Natural killer cell (primary cell): ENCODE results near the gene NTM. TPM values are rescaled to one million over a fixed set of nuclear protein-coding genes. Genes with fewer than 3 reads are reported as not detected.
"Not testable (repeated sequence)": the region's sequence is repeated elsewhere in the genome, so short reads cannot be mapped to it uniquely, and the experiment has no call there.

Experiments
- ATAC-seq, 3 donors: fragments of 150-1000 bp in 2 of 3; fragments of 200-7000 bp in 1 of 3; cut with Tn5 transposase; 1 replicate in 1 of 3; 2 replicates in 2 of 3; pipeline ENCODE4 v1.10.0; 2021; ENCODE audit warnings: mild to moderate bottlenecking in 2 of 3, moderate library complexity in 2 of 3
- DNase-seq, 2 donors: peaks; one replicate each; pipeline versions ENCODE4 v3.0.0 to v3.0.0-alpha.2; 2013 to 2021; ENCODE audit warnings: mixed read lengths in 1 of 2
- H3K27ac ChIP-seq: one replicate; pipeline ENCODE4 v1.5.1; 2013; ENCODE audit warnings: mild to moderate bottlenecking, low read length
- H3K27me3 ChIP-seq: one replicate; pipeline ENCODE4 v1.6.1; 2013; ENCODE audit warnings: low read length; ENCODE audit not compliant: control insufficient read depth, insufficient read depth
- H3K36me3 ChIP-seq: one replicate; pipeline ENCODE4 v1.6.1; 2013; ENCODE audit warnings: low read length; ENCODE audit not compliant: control insufficient read depth, insufficient read depth
- H3K4me1 ChIP-seq: one replicate; pipeline ENCODE4 v1.6.1; 2013; ENCODE audit warnings: low read length; ENCODE audit not compliant: control insufficient read depth, insufficient read depth
- H3K4me3 ChIP-seq: one replicate; pipeline ENCODE4 v1.5.1; 2013; ENCODE audit warnings: low read length
- H3K9me3 ChIP-seq: one replicate; pipeline ENCODE4 v1.6.1; 2013; ENCODE audit warnings: low read length; ENCODE audit not compliant: control insufficient read depth, insufficient read depth
- H3K27ac Mint-ChIP-seq, 2 donors: one replicate each; pipeline ENCODE4 v1.8.0; 2022; ENCODE audit warnings: mild to moderate bottlenecking in 2 of 2, mixed read lengths in 2 of 2, moderate library complexity in 1 of 2
- H3K27me3 Mint-ChIP-seq, 2 donors: one replicate each; pipeline ENCODE4 v1.8.0; 2022; ENCODE audit warnings: low read depth in 2 of 2, mixed read lengths in 2 of 2
- H3K36me3 Mint-ChIP-seq: one replicate; pipeline ENCODE4 v1.8.0; 2022; ENCODE audit warnings: mixed read lengths
- H3K4me1 Mint-ChIP-seq, 2 donors: one replicate each; pipeline ENCODE4 v1.8.0; 2022; ENCODE audit warnings: mixed read lengths in 2 of 2
- H3K4me3 Mint-ChIP-seq: one replicate; pipeline ENCODE4 v1.8.0; 2022; ENCODE audit warnings: mild to moderate bottlenecking, moderate library complexity, mixed read lengths
- H3K9me3 Mint-ChIP-seq, 2 donors: one replicate each; pipeline ENCODE4 v1.8.0; 2022; ENCODE audit warnings: mixed read lengths in 2 of 2
- WGBS: methylation state at CpG from one replicate; pipeline ENCODE4 v1.1.7; 2013; ENCODE audit warnings: missing lambda C conversion rate; ENCODE audit not compliant: insufficient coverage; 5-methylcytosine and 5-hydroxymethylcytosine counted together
- intact Hi-C: fragments of 100-400 bp; cut with micrococcal nuclease; formaldehyde crosslinking; loops from one replicate; pipeline ENCODE4 v1.14.2; 2022
- total RNA-seq, 4 donors: library from RNA; stranded (reverse); fragments of 120-200 nt in 1 of 4; gene quantifications; one replicate each; pipeline versions ENCODE4 v1.2.3 to v1.2.4, GENCODE V29; 2013 to 2022
- TF ChIP-seq, protein P1 (sequence below): fragments of 200-600 bp; IDR thresholded peaks from one replicate; pipeline ENCODE4 v1.8.0; 2022; ENCODE audit warnings: antibody characterized with exemption

NTM gene
- total RNA-seq, 3 donors from 2014 or later (not counting 1 experiment from before 2014, with no cell fraction given), result not detected

DNA sequence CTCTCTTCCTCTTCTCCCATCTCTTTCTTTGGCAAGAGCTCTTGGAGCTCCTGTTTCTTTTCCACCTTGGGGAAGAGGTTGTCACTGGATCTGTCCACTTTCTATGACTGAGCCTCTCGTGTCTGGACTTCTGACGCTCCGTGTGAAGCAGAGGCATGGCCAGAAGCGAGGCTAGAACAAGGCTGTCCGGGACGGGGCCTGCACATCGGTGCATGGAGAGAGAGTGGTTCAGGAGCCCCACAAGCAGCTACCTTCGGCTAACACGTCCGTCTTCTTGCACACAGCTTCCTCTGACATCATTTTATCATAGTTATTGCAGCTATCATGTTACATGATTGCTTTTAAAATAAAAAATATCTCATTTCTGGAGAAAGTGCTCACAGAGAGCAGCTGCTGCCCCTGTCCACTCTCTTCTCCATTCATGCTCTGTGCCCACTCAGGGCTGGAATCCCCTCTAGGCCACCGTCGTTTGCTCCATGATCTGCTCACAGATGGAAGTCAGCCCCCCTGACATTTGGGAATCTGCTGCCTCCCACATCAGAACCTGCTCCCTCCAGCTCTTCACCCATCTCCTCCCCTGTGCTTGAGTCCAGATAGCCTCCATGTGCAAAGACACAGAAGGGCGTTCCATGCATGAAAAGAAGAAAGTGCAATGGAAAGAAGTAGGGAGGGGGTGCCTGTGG lies 308.4 kb downstream of the NTM start:
- Histone ChIP-seq H3K27ac (no peak overlapping the region), H3K9me3 (no peaks in the 10 kb centered on the region), H3K4me1 (no peaks in the 10 kb centered on the region), H3K36me3 (no peaks in the 10 kb centered on the region), H3K27me3 (no peaks in the 10 kb centered on the region), H3K4me3 (no peak overlapping the region)
- WGBS, result 84% methylated on average over 12 of the region's 13 CpGs
- Mint-ChIP-seq H3K36me3 (no peaks in the 10 kb centered on the region), H3K27ac (no peak overlapping the region), H3K9me3 (no peaks in the 10 kb centered on the region), H3K27me3 (peaks cover 0 to 3% of the 10 kb centered on the region in 2 donors), H3K4me3 (no peak overlapping the region), H3K4me1 (no peaks in the 10 kb centered on the region)
- intact Hi-C loops, result no loop called here
- TF ChIP-seq, protein P1, sequence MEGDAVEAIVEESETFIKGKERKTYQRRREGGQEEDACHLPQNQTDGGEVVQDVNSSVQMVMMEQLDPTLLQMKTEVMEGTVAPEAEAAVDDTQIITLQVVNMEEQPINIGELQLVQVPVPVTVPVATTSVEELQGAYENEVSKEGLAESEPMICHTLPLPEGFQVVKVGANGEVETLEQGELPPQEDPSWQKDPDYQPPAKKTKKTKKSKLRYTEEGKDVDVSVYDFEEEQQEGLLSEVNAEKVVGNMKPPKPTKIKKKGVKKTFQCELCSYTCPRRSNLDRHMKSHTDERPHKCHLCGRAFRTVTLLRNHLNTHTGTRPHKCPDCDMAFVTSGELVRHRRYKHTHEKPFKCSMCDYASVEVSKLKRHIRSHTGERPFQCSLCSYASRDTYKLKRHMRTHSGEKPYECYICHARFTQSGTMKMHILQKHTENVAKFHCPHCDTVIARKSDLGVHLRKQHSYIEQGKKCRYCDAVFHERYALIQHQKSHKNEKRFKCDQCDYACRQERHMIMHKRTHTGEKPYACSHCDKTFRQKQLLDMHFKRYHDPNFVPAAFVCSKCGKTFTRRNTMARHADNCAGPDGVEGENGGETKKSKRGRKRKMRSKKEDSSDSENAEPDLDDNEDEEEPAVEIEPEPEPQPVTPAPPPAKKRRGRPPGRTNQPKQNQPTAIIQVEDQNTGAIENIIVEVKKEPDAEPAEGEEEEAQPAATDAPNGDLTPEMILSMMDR, result no peak
- DNase-seq, result no peak
- ATAC-seq, result no peak

DNA sequence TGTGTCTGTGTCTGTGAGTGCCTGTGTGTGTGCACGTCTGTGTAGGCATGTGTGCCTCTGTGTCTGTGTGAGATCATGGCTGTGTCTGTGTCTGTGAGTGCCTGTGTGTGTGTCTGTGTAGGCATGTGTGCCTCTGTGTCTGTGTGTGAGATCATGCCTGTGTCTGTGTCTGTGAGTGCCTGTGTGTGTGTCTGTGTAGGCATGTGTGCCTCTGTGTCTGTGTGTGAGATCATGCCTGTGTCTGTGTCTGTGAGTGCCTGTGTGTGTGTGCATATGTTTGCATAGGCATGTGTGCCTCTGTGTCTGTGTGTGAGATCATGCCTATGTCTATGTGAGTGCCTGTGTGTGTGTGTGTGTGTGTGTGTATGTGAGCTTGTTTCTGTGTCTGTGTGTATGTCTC lies 310.0 kb downstream of the NTM start:
- H3K9me3 ChIP-seq, H3K4me3 Mint-ChIP-seq, H3K4me3 ChIP-seq, H3K36me3 ChIP-seq, H3K36me3 Mint-ChIP-seq, H3K27ac Mint-ChIP-seq, H3K4me1 ChIP-seq, H3K27me3 ChIP-seq, H3K27me3 Mint-ChIP-seq, DNase-seq, H3K9me3 Mint-ChIP-seq, intact Hi-C loops, H3K4me1 Mint-ChIP-seq, ATAC-seq, H3K27ac ChIP-seq: not testable (repeated sequence)
- 77% methylated on average over 1 of the region's 1 CpG for WGBS

DNA sequence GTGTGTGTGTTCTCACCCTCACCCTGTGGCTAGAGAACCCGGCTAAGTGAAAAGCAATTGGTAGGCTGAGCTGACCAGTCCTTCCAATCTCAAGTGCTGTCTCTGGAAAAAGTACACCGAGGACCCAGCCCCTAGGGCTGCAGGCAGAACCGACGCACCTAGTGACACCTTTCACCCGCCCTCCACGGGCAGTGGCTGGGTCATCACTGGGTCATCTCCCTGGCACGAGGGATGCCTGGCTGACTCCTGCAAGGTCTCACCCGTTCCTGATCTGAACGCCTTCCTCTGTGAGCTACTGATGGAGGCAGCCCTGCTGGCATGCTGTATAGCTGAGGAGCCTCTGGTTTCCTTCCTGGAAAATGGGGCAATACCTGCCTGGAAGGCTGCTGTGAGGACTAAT lies 311.5 kb downstream of the NTM start:
- no peaks in the 10 kb centered on the region for H3K9me3 ChIP-seq
- no peak for DNase-seq
- no peak overlapping the region for H3K27ac ChIP-seq
- Mint-ChIP-seq H3K27me3 (peaks cover 0 to 12% of the 10 kb centered on the region in 2 donors), H3K9me3 (no peaks in the 10 kb centered on the region), H3K4me3 (no peak overlapping the region), H3K4me1 (no peaks in the 10 kb centered on the region), H3K27ac (no peak overlapping the region), H3K36me3 (no peaks in the 10 kb centered on the region)
- 85% methylated on average over 9 of the region's 9 CpGs for WGBS
- no peak for ATAC-seq
- no peaks in the 10 kb centered on the region for H3K4me1 ChIP-seq
- TF ChIP-seq, protein P1, result no peak
- no peaks in the 10 kb centered on the region for H3K36me3 ChIP-seq
- H3K27me3 ChIP-seq, result no peaks in the 10 kb centered on the region
- intact Hi-C loops, result no loop called here
- H3K4me3 ChIP-seq, result no peak overlapping the region

DNA sequence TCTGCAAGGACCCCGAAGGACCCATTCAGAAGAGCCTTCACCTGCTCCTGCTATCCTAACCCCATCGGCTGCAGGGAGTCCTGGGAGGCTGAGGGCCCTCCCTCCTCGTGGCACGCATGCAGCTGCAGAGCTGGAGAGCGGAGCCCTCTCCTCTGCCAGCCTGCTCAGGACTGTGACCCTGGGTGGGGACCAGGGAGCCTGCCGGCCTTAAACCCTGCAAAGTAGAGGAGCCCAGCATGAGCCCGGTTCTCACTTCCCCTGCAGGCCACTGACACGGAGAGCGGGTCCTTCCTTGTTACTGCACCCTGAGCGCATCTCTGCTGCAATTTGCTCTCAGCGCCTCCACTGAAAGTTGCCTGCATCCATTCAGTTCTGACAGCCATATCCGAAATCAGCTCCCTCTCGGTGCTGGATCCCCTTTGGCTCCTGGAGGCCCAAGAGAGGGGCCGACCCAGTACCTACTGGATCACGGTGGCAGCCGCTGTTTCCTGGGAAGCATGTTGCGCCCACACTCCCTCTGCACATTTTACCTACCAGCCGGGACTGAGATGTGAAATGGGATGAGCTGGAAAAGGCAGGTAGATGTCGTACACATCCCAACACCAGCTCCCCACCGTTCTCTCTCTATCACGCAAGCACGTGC lies 312.1 kb downstream of the NTM start:
- Histone ChIP-seq H3K4me1 (no peaks in the 10 kb centered on the region), H3K27me3 (no peaks in the 10 kb centered on the region), H3K4me3 (no peak overlapping the region), H3K9me3 (no peaks in the 10 kb centered on the region), H3K36me3 (no peaks in the 10 kb centered on the region), H3K27ac (no peak overlapping the region)
- intact Hi-C loops, result no loop called here
- Mint-ChIP-seq H3K36me3 (no peaks in the 10 kb centered on the region), H3K27me3 (peaks cover 0 to 12% of the 10 kb centered on the region in 2 donors), H3K4me1 (no peaks in the 10 kb centered on the region), H3K4me3 (no peak overlapping the region), H3K27ac (no peak overlapping the region), H3K9me3 (no peaks in the 10 kb centered on the region)
- 86% methylated on average over 18 of the region's 22 CpGs for WGBS
- TF ChIP-seq, protein P1, result no peak
- DNase-seq (no peak), ATAC-seq (no peak)
